ENCODE data around the gene BRICD5. TPM values are rescaled to one million over a fixed set of nuclear protein-coding genes. Genes with fewer than 3 reads are reported as not detected.

BRICD5 gene
- total and polyA plus RNA-seq, 2 of the 13 experiments (the other 11 are each of a cell fraction or from before 2014, with no cell fraction given): 1.6 to 5.8 TPM

DNA sequence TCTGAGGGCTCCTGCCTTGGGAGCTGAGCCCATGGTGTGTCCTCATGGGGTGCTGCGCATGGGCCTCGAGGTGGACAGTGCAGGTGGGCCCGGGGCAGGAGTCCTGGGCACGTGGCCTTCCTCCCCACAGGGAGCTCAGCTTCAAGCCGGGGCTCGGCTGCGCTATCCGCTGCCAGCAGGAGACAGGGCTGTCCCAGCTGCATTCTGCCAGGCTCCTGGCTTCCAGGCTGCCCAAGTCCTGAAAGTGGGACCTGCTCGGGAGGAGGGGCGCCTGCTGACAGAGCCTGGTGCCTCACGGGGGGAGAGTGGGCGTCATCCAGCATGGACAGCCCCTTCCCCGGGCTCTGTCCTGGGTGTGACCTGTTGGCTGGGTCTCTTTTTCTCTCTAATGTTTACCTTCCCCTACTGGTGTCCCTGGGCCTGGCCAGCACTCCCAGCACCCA, 48.0 kb downstream of the BRICD5 start (continued):
- TF ChIP-seq, protein P1, sequence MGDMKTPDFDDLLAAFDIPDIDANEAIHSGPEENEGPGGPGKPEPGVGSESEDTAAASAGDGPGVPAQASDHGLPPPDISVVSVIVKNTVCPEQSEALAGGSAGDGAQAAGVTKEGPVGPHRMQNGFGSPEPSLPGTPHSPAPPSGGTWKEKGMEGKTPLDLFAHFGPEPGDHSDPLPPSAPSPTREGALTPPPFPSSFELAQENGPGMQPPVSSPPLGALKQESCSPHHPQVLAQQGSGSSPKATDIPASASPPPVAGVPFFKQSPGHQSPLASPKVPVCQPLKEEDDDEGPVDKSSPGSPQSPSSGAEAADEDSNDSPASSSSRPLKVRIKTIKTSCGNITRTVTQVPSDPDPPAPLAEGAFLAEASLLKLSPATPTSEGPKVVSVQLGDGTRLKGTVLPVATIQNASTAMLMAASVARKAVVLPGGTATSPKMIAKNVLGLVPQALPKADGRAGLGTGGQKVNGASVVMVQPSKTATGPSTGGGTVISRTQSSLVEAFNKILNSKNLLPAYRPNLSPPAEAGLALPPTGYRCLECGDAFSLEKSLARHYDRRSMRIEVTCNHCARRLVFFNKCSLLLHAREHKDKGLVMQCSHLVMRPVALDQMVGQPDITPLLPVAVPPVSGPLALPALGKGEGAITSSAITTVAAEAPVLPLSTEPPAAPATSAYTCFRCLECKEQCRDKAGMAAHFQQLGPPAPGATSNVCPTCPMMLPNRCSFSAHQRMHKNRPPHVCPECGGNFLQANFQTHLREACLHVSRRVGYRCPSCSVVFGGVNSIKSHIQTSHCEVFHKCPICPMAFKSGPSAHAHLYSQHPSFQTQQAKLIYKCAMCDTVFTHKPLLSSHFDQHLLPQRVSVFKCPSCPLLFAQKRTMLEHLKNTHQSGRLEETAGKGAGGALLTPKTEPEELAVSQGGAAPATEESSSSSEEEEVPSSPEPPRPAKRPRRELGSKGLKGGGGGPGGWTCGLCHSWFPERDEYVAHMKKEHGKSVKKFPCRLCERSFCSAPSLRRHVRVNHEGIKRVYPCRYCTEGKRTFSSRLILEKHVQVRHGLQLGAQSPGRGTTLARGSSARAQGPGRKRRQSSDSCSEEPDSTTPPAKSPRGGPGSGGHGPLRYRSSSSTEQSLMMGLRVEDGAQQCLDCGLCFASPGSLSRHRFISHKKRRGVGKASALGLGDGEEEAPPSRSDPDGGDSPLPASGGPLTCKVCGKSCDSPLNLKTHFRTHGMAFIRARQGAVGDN (CRISPR knock-in tag; IDR thresholded peaks at IDR 0.05): peak; percentile 29; the same call in 1 of the 2 replicates
- TF ChIP-seq MYC (CRISPR knock-in tag; IDR thresholded peaks at IDR 0.05; ENCODE audit: borderline replicate concordance) (peak; percentile 75), NR1H2 (CRISPR knock-in tag; IDR thresholded peaks at IDR 0.05; ENCODE audit: borderline replicate concordance, low read depth) (0 out of 2 replicates have a peak, but pooled peaks have one; percentile 30), KMT2B (CRISPR knock-in tag; IDR thresholded peaks at IDR 0.05) (no peak), MED1 (CRISPR knock-in tag; IDR thresholded peaks at IDR 0.05) (0 out of 2 replicates have a peak, but pooled peaks have one; percentile 33), SIX1 (CRISPR knock-in tag; IDR thresholded peaks at IDR 0.05; ENCODE audit: borderline replicate concordance) (no peak), PAF1 (CRISPR knock-in tag; IDR thresholded peaks at IDR 0.05) (no peak), YEATS2 (CRISPR knock-in tag; IDR thresholded peaks at IDR 0.05; ENCODE audit: borderline replicate concordance) (0 out of 2 replicates have a peak, but pooled peaks have one; percentile 4), NFKB2 (CRISPR knock-in tag; IDR thresholded peaks at IDR 0.05; ENCODE audit: borderline replicate concordance) (0 out of 2 replicates have a peak, but pooled peaks have one; percentile 29), ZNF550 (CRISPR knock-in tag; IDR thresholded peaks at IDR 0.05; ENCODE audit: borderline replicate concordance) (0 out of 2 replicates have a peak, but pooled peaks have one; percentile 45)
- TF ChIP-seq, protein P2, sequence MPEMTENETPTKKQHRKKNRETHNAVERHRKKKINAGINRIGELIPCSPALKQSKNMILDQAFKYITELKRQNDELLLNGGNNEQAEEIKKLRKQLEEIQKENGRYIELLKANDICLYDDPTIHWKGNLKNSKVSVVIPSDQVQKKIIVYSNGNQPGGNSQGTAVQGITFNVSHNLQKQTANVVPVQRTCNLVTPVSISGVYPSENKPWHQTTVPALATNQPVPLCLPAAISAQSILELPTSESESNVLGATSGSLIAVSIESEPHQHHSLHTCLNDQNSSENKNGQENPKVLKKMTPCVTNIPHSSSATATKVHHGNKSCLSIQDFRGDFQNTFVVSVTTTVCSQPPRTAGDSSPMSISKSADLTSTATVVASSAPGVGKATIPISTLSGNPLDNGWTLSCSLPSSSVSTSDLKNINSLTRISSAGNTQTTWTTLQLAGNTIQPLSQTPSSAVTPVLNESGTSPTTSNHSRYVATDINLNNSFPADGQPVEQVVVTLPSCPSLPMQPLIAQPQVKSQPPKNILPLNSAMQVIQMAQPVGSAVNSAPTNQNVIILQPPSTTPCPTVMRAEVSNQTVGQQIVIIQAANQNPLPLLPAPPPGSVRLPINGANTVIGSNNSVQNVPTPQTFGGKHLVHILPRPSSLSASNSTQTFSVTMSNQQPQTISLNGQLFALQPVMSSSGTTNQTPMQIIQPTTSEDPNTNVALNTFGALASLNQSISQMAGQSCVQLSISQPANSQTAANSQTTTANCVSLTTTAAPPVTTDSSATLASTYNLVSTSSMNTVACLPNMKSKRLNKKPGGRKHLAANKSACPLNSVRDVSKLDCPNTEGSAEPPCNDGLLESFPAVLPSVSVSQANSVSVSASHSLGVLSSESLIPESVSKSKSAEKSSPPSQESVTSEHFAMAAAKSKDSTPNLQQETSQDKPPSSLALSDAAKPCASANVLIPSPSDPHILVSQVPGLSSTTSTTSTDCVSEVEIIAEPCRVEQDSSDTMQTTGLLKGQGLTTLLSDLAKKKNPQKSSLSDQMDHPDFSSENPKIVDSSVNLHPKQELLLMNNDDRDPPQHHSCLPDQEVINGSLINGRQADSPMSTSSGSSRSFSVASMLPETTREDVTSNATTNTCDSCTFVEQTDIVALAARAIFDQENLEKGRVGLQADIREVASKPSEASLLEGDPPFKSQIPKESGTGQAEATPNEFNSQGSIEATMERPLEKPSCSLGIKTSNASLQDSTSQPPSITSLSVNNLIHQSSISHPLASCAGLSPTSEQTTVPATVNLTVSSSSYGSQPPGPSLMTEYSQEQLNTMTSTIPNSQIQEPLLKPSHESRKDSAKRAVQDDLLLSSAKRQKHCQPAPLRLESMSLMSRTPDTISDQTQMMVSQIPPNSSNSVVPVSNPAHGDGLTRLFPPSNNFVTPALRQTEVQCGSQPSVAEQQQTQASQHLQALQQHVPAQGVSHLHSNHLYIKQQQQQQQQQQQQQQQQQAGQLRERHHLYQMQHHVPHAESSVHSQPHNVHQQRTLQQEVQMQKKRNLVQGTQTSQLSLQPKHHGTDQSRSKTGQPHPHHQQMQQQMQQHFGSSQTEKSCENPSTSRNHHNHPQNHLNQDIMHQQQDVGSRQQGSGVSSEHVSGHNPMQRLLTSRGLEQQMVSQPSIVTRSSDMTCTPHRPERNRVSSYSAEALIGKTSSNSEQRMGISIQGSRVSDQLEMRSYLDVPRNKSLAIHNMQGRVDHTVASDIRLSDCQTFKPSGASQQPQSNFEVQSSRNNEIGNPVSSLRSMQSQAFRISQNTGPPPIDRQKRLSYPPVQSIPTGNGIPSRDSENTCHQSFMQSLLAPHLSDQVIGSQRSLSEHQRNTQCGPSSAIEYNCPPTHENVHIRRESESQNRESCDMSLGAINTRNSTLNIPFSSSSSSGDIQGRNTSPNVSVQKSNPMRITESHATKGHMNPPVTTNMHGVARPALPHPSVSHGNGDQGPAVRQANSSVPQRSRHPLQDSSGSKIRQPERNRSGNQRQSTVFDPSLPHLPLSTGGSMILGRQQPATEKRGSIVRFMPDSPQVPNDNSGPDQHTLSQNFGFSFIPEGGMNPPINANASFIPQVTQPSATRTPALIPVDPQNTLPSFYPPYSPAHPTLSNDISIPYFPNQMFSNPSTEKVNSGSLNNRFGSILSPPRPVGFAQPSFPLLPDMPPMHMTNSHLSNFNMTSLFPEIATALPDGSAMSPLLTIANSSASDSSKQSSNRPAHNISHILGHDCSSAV (CRISPR knock-in tag; IDR thresholded peaks at IDR 0.05; ENCODE audit: borderline replicate concordance): no peak
- TF ChIP-seq, protein P3, sequence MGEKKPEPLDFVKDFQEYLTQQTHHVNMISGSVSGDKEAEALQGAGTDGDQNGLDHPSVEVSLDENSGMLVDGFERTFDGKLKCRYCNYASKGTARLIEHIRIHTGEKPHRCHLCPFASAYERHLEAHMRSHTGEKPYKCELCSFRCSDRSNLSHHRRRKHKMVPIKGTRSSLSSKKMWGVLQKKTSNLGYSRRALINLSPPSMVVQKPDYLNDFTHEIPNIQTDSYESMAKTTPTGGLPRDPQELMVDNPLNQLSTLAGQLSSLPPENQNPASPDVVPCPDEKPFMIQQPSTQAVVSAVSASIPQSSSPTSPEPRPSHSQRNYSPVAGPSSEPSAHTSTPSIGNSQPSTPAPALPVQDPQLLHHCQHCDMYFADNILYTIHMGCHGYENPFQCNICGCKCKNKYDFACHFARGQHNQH (CRISPR knock-in tag; IDR thresholded peaks at IDR 0.05): peak; percentile 36; the same call in 1 of the 2 replicates
- TF ChIP-seq, protein P4, sequence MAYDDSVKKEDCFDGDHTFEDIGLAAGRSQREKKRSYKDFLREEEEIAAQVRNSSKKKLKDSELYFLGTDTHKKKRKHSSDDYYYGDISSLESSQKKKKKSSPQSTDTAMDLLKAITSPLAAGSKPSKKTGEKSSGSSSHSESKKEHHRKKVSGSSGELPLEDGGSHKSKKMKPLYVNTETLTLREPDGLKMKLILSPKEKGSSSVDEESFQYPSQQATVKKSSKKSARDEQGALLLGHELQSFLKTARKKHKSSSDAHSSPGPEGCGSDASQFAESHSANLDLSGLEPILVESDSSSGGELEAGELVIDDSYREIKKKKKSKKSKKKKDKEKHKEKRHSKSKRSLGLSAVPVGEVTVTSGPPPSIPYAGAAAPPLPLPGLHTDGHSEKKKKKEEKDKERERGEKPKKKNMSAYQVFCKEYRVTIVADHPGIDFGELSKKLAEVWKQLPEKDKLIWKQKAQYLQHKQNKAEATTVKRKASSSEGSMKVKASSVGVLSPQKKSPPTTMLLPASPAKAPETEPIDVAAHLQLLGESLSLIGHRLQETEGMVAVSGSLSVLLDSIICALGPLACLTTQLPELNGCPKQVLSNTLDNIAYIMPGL (CRISPR knock-in tag; IDR thresholded peaks at IDR 0.05; ENCODE audit: borderline replicate concordance in 1 of 2, low read depth in 1 of 2): no peak
